ENCODE measurements around the gene DOCK3.
"Not testable (repeated sequence)": the region's sequence is repeated elsewhere in the genome, so short reads cannot be mapped to it uniquely, and the experiment has no call there.

DOCK3 gene

GRCh38 chr3:51306093-51306492, 631.4 kb downstream of the DOCK3 start:
- DNase-seq (ENCODE audit: low read depth in 2 of 2) = no peak

- no peak for DNase-seq (ENCODE audit: low read depth in 2 of 2)
These were observed 632.7 kb downstream of the DOCK3 start for GRCh38 chr3:51307458-51307857.

- not testable (repeated sequence) for DNase-seq (ENCODE audit: low read depth in 2 of 2)
These were observed 633.3 kb downstream of the DOCK3 start for GRCh38 chr3:51307945-51308607.

- no peak for DNase-seq (ENCODE audit: low read depth in 2 of 2)
These were observed 636.3 kb downstream of the DOCK3 start for GRCh38 chr3:51311055-51311454.

- DNase-seq (ENCODE audit: low read depth in 2 of 2) = no peak
These were observed 653.5 kb downstream of the DOCK3 start for GRCh38 chr3:51328206-51328605.

- DNase-seq (ENCODE audit: low read depth in 2 of 2) = no peak
These were observed 655.3 kb downstream of the DOCK3 start for GRCh38 chr3:51330046-51330445.

GRCh38 chr3:51332156-51332555, 657.4 kb downstream of the DOCK3 start:
- DNase-seq (ENCODE audit: low read depth in 2 of 2) = no peak

- no peak for DNase-seq (ENCODE audit: low read depth in 2 of 2)
These were observed 658.3 kb downstream of the DOCK3 start for GRCh38 chr3:51333021-51333420.

GRCh38 chr3:51336261-51336660, 661.5 kb downstream of the DOCK3 start:
- DNase-seq (ENCODE audit: low read depth in 2 of 2) = no peak

GRCh38 chr3:51337666-51338065, 662.9 kb downstream of the DOCK3 start:
- DNase-seq (ENCODE audit: low read depth in 2 of 2) = no peak

GRCh38 chr3:51338632-51339031, 663.9 kb downstream of the DOCK3 start:
- no peak for DNase-seq (ENCODE audit: low read depth in 2 of 2)

GRCh38 chr3:51340013-51340829, 665.5 kb downstream of the DOCK3 start:
- no peak for DNase-seq (ENCODE audit: low read depth in 2 of 2)

GRCh38 chr3:51340989-51341636, 666.4 kb downstream of the DOCK3 start:
- no peak for DNase-seq (ENCODE audit: low read depth in 2 of 2)

GRCh38 chr3:51343918-51344687, 669.4 kb downstream of the DOCK3 start:
- DNase-seq (ENCODE audit: low read depth in 2 of 2) = no peak

GRCh38 chr3:51350751-51351150, 676.0 kb downstream of the DOCK3 start:
- no peak for DNase-seq (ENCODE audit: low read depth in 2 of 2)

GRCh38 chr3:51353131-51353530, 678.4 kb downstream of the DOCK3 start:
- no peak for DNase-seq (ENCODE audit: low read depth in 2 of 2)

GRCh38 chr3:51353691-51354090, 679.0 kb downstream of the DOCK3 start:
- no peak for DNase-seq (ENCODE audit: low read depth in 2 of 2)

GRCh38 chr3:51354172-51354571, 679.4 kb downstream of the DOCK3 start:
- no peak for DNase-seq (ENCODE audit: low read depth in 2 of 2)

GRCh38 chr3:51354731-51355615, 680.2 kb downstream of the DOCK3 start:
- DNase-seq (ENCODE audit: low read depth in 2 of 2) = no peak

- no peak for DNase-seq (ENCODE audit: low read depth in 2 of 2)
These were observed 681.3 kb downstream of the DOCK3 start for GRCh38 chr3:51355891-51356578.

Data from stimulated activated CD4-positive, alpha-beta T cell treated with anti-CD3 and anti-CD28 coated beads, Interleukin-4, amount 100 ng/mL, for 48 hours (primary cell).